MCF 10A (cell line): ENCODE data around the gene MRPL27. TPM values are rescaled to one million over a fixed set of nuclear protein-coding genes. Genes with fewer than 3 reads are reported as not detected.

Experiments
- BruUV-seq: library from RNA; stranded (reverse); fragments of 400-500 nt; replicated peaks from 2 replicates; lab custom pipeline; 2021; lab: Mats Ljungman, UMichigan
- CTCF ChIA-PET: fragments of 300-600 bp; sonication (Branson Sonifier 250); formaldehyde crosslinking; extraction: SDS; loops from one replicate; lab custom pipeline; 2021; ENCODE audit warnings: antibody characterized with exemption, inconsistent platforms; lab: Yijun Ruan, JAX
- POLR2A ChIA-PET: fragments of 300-600, 350-650 bp; sonication (Branson Sonifier 250); formaldehyde crosslinking; extraction: SDS; loops from one replicate; lab custom pipeline; 2020; ENCODE audit warnings: antibody characterized with exemption, inconsistent platforms; lab: Yijun Ruan, JAX
- DNase-seq: peaks from one replicate; pipeline ENCODE4 v3.0.0-alpha.2; 2018; ENCODE audit not compliant: unreplicated experiment
- H3K27ac Mint-ChIP-seq: one replicate; pipeline ENCODE4 v1.8.0; 2022; ENCODE audit warnings: mild to moderate bottlenecking, low read depth, mixed read lengths; ENCODE audit not compliant: unreplicated experiment
- H3K27me3 Mint-ChIP-seq: one replicate; pipeline ENCODE4 v1.8.0; 2022; ENCODE audit warnings: mixed read lengths; ENCODE audit not compliant: insufficient read depth, unreplicated experiment
- H3K36me3 Mint-ChIP-seq: one replicate; pipeline ENCODE4 v1.8.0; 2022; ENCODE audit warnings: mild to moderate bottlenecking, moderate library complexity, mixed read lengths; ENCODE audit not compliant: insufficient read depth, unreplicated experiment
- H3K4me1 Mint-ChIP-seq: one replicate; pipeline ENCODE4 v1.8.0; 2022; ENCODE audit warnings: mixed read lengths; ENCODE audit not compliant: insufficient read depth, unreplicated experiment
- H3K4me3 Mint-ChIP-seq: one replicate; pipeline ENCODE4 v1.8.0; 2022; ENCODE audit warnings: mild to moderate bottlenecking, moderate library complexity, mixed read lengths; ENCODE audit not compliant: unreplicated experiment
- H3K9me3 Mint-ChIP-seq: one replicate; pipeline ENCODE4 v1.8.0; 2022; ENCODE audit warnings: mixed read lengths; ENCODE audit not compliant: unreplicated experiment
- intact Hi-C: fragments of 100-400 bp; cut with micrococcal nuclease; formaldehyde crosslinking; loops from 2 replicates; pipeline ENCODE4 v1.14.1; 2022
- total RNA-seq: library from RNA; stranded (reverse); gene quantifications from 2 replicates; pipeline ENCODE4 v1.2.3, GENCODE V29; 2022
- TF ChIP-seq, protein P1 (sequence below): fragments of 200-600 bp; IDR thresholded peaks from one replicate; pipeline ENCODE4 v1.8.0; 2022; ENCODE audit warnings: antibody characterized with exemption, mild to moderate bottlenecking; ENCODE audit not compliant: unreplicated experiment

Gene MRPL27
- total RNA-seq, 1 experiment from 2014 or later = 71.5 TPM

DNA sequence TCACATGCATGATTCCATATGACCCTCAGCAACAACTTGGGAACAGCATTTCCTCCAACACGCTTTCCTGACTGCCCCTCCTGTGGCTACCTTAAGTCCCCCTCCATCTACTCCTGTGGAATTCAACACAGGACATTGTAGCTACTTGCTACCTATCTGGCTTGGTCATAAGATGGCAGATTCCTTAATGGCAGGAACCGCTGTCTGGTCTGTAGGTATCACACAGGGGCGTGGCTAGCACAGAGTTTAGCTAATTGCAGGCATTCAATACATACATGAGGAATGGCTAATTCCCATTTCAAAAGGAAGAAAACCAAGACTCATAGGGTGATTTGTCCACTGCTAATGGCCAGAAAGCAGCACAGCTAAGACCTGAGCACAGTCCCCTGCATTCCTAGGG is 15.7 kb upstream of the MRPL27 start:
- Mint-ChIP-seq H3K4me1 (no peaks in the 10 kb centered on the region), H3K36me3 (peaks cover 98% of the 10 kb centered on the region), H3K27ac (no peak overlapping the region), H3K27me3 (no peaks in the 10 kb centered on the region), H3K4me3 (no peak overlapping the region), H3K9me3 (no peaks in the 10 kb centered on the region)
- ChIA-PET CTCF (interaction anchor here (1.2 kb wide), 1 partner anchor 8 kb away, joined by 4 read pairs; the partner anchor contains the start of gene LRRC59), POLR2A (interaction anchor here (0.9 to 1.7 kb wide), 3 partner anchors 9 to 95 kb away, joined by 3 to 5 read pairs (median 4); partner anchors contain the start of genes EME1, LRRC59 and MRPL27)
- BruUV-seq = no TSS peak
- TF ChIP-seq, protein P1, sequence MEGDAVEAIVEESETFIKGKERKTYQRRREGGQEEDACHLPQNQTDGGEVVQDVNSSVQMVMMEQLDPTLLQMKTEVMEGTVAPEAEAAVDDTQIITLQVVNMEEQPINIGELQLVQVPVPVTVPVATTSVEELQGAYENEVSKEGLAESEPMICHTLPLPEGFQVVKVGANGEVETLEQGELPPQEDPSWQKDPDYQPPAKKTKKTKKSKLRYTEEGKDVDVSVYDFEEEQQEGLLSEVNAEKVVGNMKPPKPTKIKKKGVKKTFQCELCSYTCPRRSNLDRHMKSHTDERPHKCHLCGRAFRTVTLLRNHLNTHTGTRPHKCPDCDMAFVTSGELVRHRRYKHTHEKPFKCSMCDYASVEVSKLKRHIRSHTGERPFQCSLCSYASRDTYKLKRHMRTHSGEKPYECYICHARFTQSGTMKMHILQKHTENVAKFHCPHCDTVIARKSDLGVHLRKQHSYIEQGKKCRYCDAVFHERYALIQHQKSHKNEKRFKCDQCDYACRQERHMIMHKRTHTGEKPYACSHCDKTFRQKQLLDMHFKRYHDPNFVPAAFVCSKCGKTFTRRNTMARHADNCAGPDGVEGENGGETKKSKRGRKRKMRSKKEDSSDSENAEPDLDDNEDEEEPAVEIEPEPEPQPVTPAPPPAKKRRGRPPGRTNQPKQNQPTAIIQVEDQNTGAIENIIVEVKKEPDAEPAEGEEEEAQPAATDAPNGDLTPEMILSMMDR = no peak
- DNase-seq = no peak
- intact Hi-C loops = no loop called here

DNA sequence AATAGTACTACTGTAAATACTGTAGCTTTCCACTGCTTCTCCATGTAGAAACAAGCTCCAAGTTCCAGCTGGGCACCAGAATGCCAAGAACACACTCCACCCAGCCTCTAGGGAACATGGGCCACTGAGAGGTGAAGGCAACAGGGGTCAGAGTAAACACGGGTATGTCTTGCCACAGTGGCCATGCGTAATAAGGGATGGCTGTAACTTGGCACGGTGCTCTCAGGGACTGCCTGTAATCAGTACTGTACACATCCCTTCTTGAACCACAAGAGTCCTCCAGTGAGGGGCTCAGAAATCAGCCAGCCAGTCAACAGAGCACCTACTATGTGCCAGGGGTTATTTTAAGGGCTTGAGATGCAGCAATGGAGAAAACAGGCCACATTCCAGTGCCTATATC is 13.5 kb upstream of the MRPL27 start:
- H3K36me3 Mint-ChIP-seq = peaks cover 98% of the 10 kb centered on the region
- TF ChIP-seq, protein P1 = no peak
- H3K27ac Mint-ChIP-seq = no peak overlapping the region
- no peak overlapping the region for H3K4me3 Mint-ChIP-seq
- no peaks in the 10 kb centered on the region for H3K9me3 Mint-ChIP-seq
- ChIA-PET POLR2A (interaction anchor here (1.1 to 3.9 kb wide), 2 partner anchors 10 to 41 kb away, joined by 4 to 22 read pairs; partner anchors contain the start of gene LRRC59), CTCF (interaction anchor here (1.3 to 2.2 kb wide), 2 partner anchors 10 to 11 kb away, joined by 4 to 6 read pairs; partner anchors contain the start of gene LRRC59)
- H3K4me1 Mint-ChIP-seq = peaks cover 5% of the 10 kb centered on the region
- H3K27me3 Mint-ChIP-seq = no peaks in the 10 kb centered on the region
- no TSS peak for BruUV-seq
- intact Hi-C loops = no loop called here
- no peak for DNase-seq

DNA sequence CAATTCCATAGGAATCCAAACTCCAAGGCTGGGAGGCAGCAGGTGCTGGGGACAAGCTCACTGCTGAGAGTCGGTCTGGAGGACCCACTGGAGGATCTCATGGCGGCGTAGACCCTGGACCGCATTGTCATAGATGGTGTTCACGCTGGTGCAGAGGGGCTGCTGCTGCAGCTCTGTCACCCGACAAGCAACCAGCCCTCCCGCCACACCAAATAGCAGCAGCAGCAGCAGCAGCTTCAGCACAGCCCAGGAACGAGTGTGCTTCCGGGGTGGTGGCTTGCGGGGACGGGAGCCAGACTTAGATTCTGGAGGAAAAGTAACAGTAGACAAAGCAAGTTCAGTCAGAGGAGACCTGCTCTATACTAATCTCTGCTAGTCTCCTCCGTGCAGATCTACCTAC is 9.9 kb upstream of the MRPL27 start:
- no peaks in the 10 kb centered on the region for H3K9me3 Mint-ChIP-seq
- intact Hi-C loops = no loop called here
- peaks cover 79% of the 10 kb centered on the region for H3K36me3 Mint-ChIP-seq
- POLR2A ChIA-PET = interaction anchor here (1.0 kb wide), 1 partner anchor 63 kb away, joined by 3 read pairs; no protein-coding TSS in a partner anchor
- CTCF ChIA-PET = interaction anchor here (0.8 to 3.0 kb wide), 4 partner anchors 9 to 182 kb away, joined by 3 to 37 read pairs (median 6); partner anchors contain the start of genes COL1A1, LRRC59 and RSAD1
- H3K4me1 Mint-ChIP-seq = peaks cover 5% of the 10 kb centered on the region
- no peaks in the 10 kb centered on the region for H3K27me3 Mint-ChIP-seq
- BruUV-seq = no TSS peak
- DNase-seq = no peak
- H3K27ac Mint-ChIP-seq = no peak overlapping the region
- H3K4me3 Mint-ChIP-seq = no peak overlapping the region
- TF ChIP-seq, protein P1 = no peak

DNA sequence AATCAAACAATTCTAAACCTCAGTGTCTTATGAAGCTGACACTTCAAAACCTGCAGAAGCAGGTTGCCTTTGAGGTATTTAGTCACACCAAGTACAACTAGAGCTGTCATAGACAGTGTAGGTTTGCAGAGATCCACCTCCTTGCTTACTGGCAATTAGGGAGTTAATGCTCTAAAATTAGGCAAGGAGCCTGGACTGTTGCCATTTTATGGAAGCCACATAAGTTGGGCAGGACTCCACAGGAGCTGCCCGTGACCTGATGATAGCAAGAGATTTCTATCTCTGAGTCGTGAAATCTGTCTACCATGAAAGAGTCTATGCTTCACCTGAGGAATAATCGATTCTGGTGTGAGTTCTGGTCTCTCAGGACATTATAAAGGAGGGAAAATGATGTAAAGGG is 8.9 kb upstream of the MRPL27 start:
- TF ChIP-seq, protein P1 = no peak
- DNase-seq = no peak
- intact Hi-C loops = no loop called here
- Mint-ChIP-seq H3K27me3 (no peaks in the 10 kb centered on the region), H3K9me3 (no peaks in the 10 kb centered on the region), H3K36me3 (peaks cover 72% of the 10 kb centered on the region), H3K4me1 (peaks cover 5% of the 10 kb centered on the region), H3K27ac (no peak overlapping the region), H3K4me3 (no peak overlapping the region)
- BruUV-seq = no TSS peak
- POLR2A ChIA-PET = interaction anchor here (0.8 to 2.5 kb wide), 7 partner anchors 8 to 98 kb away, joined by 3 to 12 read pairs (median 6); partner anchors contain the start of genes EME1, LRRC59 and MRPL27
- CTCF ChIA-PET = interaction anchor here (0.6 to 4.5 kb wide), 9 partner anchors 8 to 181 kb away, joined by 3 to 37 read pairs (median 4); partner anchors contain the start of genes COL1A1, LRRC59 and RSAD1
